ENCODE results near the gene TMTC3.
"Not testable (repeated sequence)": the region's sequence is repeated elsewhere in the genome, so short reads cannot be mapped to it uniquely, and the experiment has no call there.

The TMTC3 gene

GRCh38 chr12:88141774-88142609 lies at the start of gene TMTC3, which contains the start of gene CEP290:
TMTC3 (plus strand) TSS chr12:88142307; CDS start chr12:88148316, 6,009 bp downstream.
CEP290 (minus strand) TSS chr12:88142088; CDS start chr12:88141307, 781 bp downstream.
- H3K4me3 Mint-ChIP-seq, result peak within 1 kb of the TSS; percentile 98
- H3K4me1 Mint-ChIP-seq, result peaks cover 48% of the 10 kb centered on the region
- no peaks in the 10 kb centered on the region for H3K27me3 Mint-ChIP-seq
- H3K27ac Mint-ChIP-seq, result peak within 1 kb of the TSS; percentile 95 to 98
- H3K9me3 Mint-ChIP-seq, result no peaks in the 10 kb centered on the region
- ATAC-seq (peak; percentile 96), DNase-seq (peak; percentile 88 to 94)

GRCh38 chr12:88092771-88093170 lies 49.3 kb upstream of the TMTC3 start:
- no peak for ATAC-seq
- Mint-ChIP-seq H3K4me3 (no peak overlapping the region), H3K4me1 (no peaks in the 10 kb centered on the region), H3K27me3 (no peaks in the 10 kb centered on the region), H3K27ac (no peak overlapping the region), H3K9me3 (no peaks in the 10 kb centered on the region)
- DNase-seq, result no peak

GRCh38 chr12:88093573-88093972 lies 48.5 kb upstream of the TMTC3 start:
- no peak for ATAC-seq
- no peak overlapping the region for H3K4me3 Mint-ChIP-seq

GRCh38 chr12:88108021-88108420 lies 34.1 kb upstream of the TMTC3 start:
- no peak for ATAC-seq
- H3K27me3 Mint-ChIP-seq, result no peaks in the 10 kb centered on the region
- no peaks in the 10 kb centered on the region for H3K4me1 Mint-ChIP-seq
- H3K9me3 Mint-ChIP-seq, result no peaks in the 10 kb centered on the region
- DNase-seq, result no peak
- no peak overlapping the region for H3K27ac Mint-ChIP-seq
- H3K4me3 Mint-ChIP-seq, result no peak overlapping the region

More at GRCh38 chr12:88093573-88093972, 48.5 kb upstream of the TMTC3 start:
- no peaks in the 10 kb centered on the region for H3K4me1 Mint-ChIP-seq
- H3K27me3 Mint-ChIP-seq, result no peaks in the 10 kb centered on the region
- DNase-seq, result no peak
- H3K27ac Mint-ChIP-seq, result no peak overlapping the region
- H3K9me3 Mint-ChIP-seq, result no peaks in the 10 kb centered on the region

DNA sequence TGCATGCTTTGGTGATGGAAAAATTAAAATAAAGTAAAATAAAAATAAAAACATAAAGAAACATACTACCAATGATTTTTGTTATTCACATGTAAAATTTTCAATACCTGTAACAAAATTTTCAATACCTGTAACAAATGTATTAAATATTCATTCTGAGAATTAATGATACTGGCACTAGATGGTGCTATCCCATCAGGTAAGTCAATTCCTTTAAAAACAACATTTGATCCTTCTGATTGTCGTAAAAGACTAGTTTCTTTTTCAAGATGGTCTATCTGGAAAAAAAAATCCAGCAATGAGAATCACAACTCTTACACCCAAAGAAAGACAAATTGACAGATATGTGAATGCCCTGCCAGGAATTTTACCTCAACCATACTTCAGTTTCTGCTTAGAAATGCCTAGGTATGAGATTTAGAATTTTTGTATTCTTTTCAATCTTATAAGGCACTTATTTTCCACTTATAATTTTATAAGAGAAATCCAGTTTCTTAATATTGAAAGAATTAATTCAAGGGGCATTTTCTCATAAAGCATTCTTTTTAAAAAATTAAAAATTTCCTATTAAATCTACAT lies 30.9 kb upstream of the TMTC3 start:
- H3K27ac Mint-ChIP-seq, result no peak overlapping the region
- DNase-seq (no peak), ATAC-seq (no peak)
- no peaks in the 10 kb centered on the region for H3K9me3 Mint-ChIP-seq
- no peaks in the 10 kb centered on the region for H3K27me3 Mint-ChIP-seq
- H3K4me1 Mint-ChIP-seq, result no peaks in the 10 kb centered on the region
- H3K4me3 Mint-ChIP-seq, result no peak overlapping the region

GRCh38 chr12:88113871-88114270 lies 28.2 kb upstream of the TMTC3 start:
- no peak for DNase-seq
- Mint-ChIP-seq H3K4me1 (no peaks in the 10 kb centered on the region), H3K4me3 (no peak overlapping the region), H3K9me3 (no peaks in the 10 kb centered on the region), H3K27ac (no peak overlapping the region), H3K27me3 (no peaks in the 10 kb centered on the region)
- no peak for ATAC-seq

- no peaks in the 10 kb centered on the region for H3K27me3 Mint-ChIP-seq
- ATAC-seq, result no peak
- H3K4me1 Mint-ChIP-seq, result no peaks in the 10 kb centered on the region
- DNase-seq, result no peak
- no peak overlapping the region for H3K27ac Mint-ChIP-seq
- H3K4me3 Mint-ChIP-seq, result no peak overlapping the region
- H3K9me3 Mint-ChIP-seq, result no peaks in the 10 kb centered on the region
Observed at GRCh38 chr12:88122666-88123065, 19.4 kb upstream of the TMTC3 start.

DNA sequence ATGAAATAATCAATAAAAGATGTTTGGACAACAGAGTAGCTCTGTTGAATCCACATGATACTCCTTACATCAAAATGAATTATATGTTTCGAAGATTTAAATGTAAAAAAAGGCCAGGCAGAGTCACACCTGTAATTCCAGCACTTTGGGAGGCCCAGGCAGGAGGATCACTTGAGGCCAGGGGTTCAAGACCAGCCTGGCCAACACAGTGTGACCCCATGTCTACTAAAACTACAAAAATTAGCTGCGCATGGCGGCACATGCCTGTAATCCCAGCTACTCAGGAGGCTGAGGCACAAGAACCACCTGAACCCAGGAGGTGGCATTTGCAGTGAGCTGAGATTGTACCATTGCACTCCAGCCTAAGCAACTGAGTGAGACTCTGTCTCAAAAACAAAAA lies 15.0 kb upstream of the TMTC3 start:
- H3K4me3 Mint-ChIP-seq, result no peak overlapping the region
- H3K4me1 Mint-ChIP-seq, result no peaks in the 10 kb centered on the region
- H3K27me3 Mint-ChIP-seq, result no peaks in the 10 kb centered on the region
- ATAC-seq (no peak), DNase-seq (no peak)
- H3K9me3 Mint-ChIP-seq, result no peaks in the 10 kb centered on the region
- H3K27ac Mint-ChIP-seq, result peak overlapping the region in 1 of 2 donors; percentile 32

DNA sequence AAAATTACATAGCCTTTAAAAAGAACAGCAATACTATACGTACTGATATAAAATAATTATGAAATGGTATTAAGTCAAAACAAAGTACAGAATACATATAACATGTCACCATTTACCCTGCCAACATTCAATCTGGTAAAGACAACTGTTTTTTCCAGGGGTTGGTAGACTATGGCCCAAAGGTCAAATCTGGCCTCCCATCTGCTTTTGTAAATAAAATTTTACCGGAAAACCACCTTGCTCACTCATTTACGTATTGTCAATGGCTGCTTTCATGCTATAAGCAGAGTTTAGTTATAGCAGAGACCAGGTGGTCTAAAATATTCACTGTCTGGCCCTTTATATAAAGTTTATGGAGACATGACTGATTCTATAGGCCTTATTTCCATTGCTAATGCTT lies 14.3 kb upstream of the TMTC3 start:
- ATAC-seq (no peak), DNase-seq (no peak)
- H3K27ac Mint-ChIP-seq, result no peak overlapping the region
- no peaks in the 10 kb centered on the region for H3K9me3 Mint-ChIP-seq
- peaks cover 6% of the 10 kb centered on the region for H3K4me1 Mint-ChIP-seq
- H3K4me3 Mint-ChIP-seq, result no peak overlapping the region
- H3K27me3 Mint-ChIP-seq, result no peaks in the 10 kb centered on the region

- H3K4me3 Mint-ChIP-seq, result no peak overlapping the region
- H3K27ac Mint-ChIP-seq, result peak overlapping the region in 1 of 2 donors; percentile 8
- peaks cover 8% of the 10 kb centered on the region for H3K4me1 Mint-ChIP-seq
- no peaks in the 10 kb centered on the region for H3K9me3 Mint-ChIP-seq
- DNase-seq (no peak), ATAC-seq (no peak)
- no peaks in the 10 kb centered on the region for H3K27me3 Mint-ChIP-seq
Observed at GRCh38 chr12:88132392-88132791, 9.7 kb upstream of the TMTC3 start.

DNA sequence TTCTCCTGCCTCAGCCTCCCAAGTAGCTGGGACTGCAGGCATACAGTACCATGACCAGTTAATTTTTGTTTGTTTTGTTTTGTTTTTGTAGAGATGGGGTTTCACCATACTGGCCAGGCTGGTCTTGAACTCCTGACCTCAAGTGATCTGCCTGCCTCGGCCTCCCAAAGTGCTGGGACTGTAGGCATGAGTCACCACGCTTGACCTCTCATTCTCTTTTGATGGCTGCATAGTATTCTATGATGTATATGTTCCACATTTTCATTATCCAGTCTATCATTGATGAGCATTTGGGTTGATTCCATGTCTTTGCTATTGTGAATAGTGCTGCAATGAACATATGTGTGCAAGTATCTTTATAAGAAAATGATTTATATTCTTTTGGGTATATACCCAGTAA lies 8.9 kb upstream of the TMTC3 start:
- DNase-seq, H3K4me3 Mint-ChIP-seq, H3K27me3 Mint-ChIP-seq, ATAC-seq, H3K9me3 Mint-ChIP-seq, H3K27ac Mint-ChIP-seq: not testable (repeated sequence)
- H3K4me1 Mint-ChIP-seq, result peaks cover 14% of the 10 kb centered on the region

DNA sequence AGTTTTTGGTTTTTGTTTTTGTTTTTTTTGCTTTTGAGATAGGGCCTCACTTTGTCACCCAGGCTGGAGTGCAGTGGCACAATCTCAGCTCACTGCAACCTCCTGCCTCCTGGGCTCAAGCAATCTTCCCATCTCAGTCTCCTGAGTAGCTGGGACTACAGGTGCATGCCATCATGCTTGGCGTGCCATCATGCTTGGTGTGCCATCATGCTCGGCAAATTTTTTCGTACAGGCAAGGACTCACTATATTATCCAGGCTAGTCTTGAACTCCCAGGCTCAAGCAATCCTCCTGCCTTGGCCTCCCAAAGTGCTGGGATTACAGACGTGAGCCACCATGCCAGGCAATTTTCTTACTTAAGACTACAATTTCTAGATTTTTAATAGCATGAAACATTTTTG lies 2.4 kb upstream of the TMTC3 start:
- H3K9me3 Mint-ChIP-seq, DNase-seq, H3K27me3 Mint-ChIP-seq, H3K27ac Mint-ChIP-seq, ATAC-seq, H3K4me3 Mint-ChIP-seq: not testable (repeated sequence)
- H3K4me1 Mint-ChIP-seq, result peaks cover 33% of the 10 kb centered on the region

GRCh38 chr12:88141425-88141773 lies 708 bp upstream of the TMTC3 start:
- DNase-seq (no peak), ATAC-seq (peak; percentile 0)
- Mint-ChIP-seq H3K27me3 (no peaks in the 10 kb centered on the region), H3K4me1 (peaks cover 48% of the 10 kb centered on the region), H3K27ac (peak overlapping the region; percentile 95 to 98), H3K4me3 (peak overlapping the region; percentile 98), H3K9me3 (no peaks in the 10 kb centered on the region)

DNA sequence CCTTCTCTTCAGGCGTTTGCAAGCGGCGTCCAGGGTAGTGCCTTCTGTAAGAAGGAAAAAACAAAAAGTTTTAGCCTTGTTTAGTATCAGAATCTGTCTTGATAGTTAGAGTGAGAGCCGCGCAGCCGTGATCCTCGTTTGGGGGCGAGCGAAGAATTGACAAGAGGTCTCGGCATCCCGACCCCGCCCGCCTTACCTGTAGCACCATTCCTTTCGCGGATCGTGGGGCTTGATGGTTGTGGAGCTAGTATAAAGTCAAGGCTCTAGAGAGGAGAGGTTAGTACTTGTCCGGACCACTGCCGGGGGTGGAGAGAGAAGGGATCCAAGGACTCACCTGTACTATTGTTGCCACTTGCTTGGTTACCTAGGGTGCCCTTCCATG lies 494 bp downstream of the TMTC3 start:
- ATAC-seq, result peak; percentile 3
- Mint-ChIP-seq H3K27ac (peak overlapping the region; percentile 95 to 98), H3K27me3 (no peaks in the 10 kb centered on the region), H3K9me3 (no peaks in the 10 kb centered on the region), H3K4me1 (peaks cover 48% of the 10 kb centered on the region), H3K4me3 (peak overlapping the region; percentile 98)
- DNase-seq, result no peak

DNA sequence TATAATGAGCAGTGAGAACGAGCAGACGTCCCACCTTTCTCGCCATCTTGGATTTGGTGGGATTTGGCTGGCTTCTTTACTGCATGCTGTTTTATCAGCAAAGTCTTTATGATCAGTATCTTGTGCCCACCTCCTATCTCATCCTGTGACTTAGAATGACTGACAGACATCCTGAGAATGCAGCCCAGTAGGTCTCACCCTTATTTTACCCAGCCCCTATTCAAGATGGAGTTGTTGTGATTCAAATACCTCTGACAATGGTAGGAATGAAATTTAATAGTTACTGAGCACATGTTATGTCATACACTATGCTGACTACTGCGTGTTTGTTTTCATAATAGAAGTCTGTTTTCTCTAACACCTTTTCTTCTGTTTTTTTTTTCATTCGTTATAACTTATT lies 1.9 kb downstream of the TMTC3 start:
- no peak for ATAC-seq
- no peak for DNase-seq
- Mint-ChIP-seq H3K4me3 (peak overlapping the region in 1 of 2 donors; percentile 9), H3K4me1 (peaks cover 37% of the 10 kb centered on the region), H3K9me3 (no peaks in the 10 kb centered on the region), H3K27me3 (no peaks in the 10 kb centered on the region), H3K27ac (no peak overlapping the region)
